GM18526 (cell line): ENCODE results near the gene SLC7A9.

ENCODE experiments used
- POLR2A ChIP-seq: IDR thresholded peaks from 3 replicates; pipeline ENCODE4 v1.6.1; 2011; ENCODE audit not compliant: insufficient read length; ENCODE audit errors: extremely low read depth

The SLC7A9 gene

GRCh38 chr19:32889137-32889934, 19.8 kb upstream of the SLC7A9 start:
- TF ChIP-seq POLR2A = no peak

GRCh38 chr19:32887572-32888215, 18.1 kb upstream of the SLC7A9 start:
- no peak for TF ChIP-seq POLR2A

DNA sequence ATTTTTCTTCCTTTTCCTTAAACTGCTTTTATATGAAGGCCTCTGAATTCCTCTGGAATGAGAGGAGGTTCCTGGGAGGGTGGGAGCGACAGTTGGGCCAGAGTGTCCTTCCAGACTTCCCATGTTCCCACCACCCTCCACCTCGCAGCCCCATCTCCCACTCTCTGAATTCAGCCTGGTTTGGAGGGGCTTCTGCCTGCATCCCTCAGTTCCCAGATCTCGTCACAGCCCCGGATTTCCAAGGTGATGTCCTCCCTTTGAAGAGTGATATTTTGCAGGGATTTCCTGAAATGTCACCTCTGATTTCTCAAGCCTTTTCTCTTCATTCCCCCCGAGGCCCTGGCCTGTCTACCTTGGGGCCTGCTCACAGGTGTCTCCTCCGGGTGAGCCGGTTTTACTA, 16.7 kb upstream of the SLC7A9 start:
- no peak for TF ChIP-seq POLR2A

DNA sequence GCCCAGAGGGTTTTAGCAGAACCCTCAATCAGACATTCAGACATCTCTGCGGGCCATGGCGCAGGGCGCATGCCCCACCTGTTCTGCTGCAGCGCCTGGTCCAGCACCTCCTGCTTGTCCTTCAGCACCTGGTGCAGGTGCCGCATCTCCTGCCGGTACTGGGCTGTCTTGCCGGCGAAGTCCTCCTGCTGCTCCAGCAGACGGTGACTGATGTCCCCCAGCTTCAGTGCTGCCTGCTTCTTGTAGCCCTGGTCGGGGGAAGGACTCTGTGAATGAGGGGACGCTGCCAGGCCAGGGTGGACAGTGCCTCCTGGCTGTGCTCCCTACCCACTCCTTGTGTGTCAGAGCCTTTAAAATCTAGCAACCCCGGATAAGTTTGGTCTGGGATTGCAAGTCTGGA, 12.2 kb upstream of the SLC7A9 start:
- TF ChIP-seq POLR2A = no peak

DNA sequence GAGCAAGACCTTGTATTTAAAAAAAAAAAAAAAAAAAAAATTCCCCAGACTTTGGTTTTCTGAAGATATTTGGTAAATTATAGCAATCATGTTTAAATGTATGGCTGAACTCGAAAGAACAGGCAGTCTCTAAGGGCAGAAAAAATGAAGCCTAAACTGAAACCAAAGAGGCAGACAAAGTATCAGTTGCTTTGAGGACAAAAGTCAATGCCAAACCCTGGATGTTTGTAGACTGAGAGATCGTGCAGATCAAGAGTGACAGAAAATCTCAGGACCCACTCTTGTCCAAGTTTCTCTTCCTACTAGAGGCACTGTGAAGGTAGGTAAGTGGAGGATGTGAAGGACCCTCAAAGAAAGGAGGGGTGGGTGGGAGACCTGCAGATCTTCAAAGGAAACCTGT, 11.1 kb upstream of the SLC7A9 start:
- no peak for TF ChIP-seq POLR2A

GRCh38 chr19:32879741-32880140, 10.2 kb upstream of the SLC7A9 start:
- TF ChIP-seq POLR2A = no peak

- no peak for TF ChIP-seq POLR2A
These were observed 9.4 kb upstream of the SLC7A9 start for GRCh38 chr19:32878988-32879387.

GRCh38 chr19:32877977-32878745, 8.6 kb upstream of the SLC7A9 start:
- TF ChIP-seq POLR2A = no peak

DNA sequence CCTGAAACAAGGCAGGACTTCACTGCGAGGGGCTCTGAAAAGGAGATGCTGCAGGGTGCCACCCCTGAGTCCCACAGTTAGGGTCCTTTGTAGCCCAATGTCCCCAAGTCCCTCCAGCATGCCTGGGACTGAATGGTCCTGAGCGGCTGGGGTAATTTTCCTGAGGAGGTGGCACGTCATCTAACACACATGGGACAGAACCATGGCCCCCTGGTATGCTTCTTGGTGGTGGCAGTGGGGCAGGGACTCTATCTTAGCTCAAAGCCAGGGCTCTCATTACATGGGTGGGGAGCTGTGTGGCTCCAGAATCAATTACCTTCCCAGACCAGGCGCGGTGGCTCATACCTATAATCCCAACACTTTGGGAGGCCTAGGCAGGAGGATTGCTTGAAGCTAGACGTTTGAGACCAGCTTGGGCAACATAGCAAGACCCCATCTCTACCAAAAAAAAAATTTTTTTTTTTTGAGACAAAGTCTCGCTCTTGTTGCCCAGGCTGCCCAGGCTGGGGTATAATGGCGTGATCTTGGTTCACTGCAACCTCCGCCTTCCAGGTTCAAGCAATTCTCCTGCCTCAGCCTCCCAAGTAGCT, 7.9 kb upstream of the SLC7A9 start:
- no peak for TF ChIP-seq POLR2A

- no peak for TF ChIP-seq POLR2A
These were observed 7.3 kb upstream of the SLC7A9 start for GRCh38 chr19:32876919-32877285.

DNA sequence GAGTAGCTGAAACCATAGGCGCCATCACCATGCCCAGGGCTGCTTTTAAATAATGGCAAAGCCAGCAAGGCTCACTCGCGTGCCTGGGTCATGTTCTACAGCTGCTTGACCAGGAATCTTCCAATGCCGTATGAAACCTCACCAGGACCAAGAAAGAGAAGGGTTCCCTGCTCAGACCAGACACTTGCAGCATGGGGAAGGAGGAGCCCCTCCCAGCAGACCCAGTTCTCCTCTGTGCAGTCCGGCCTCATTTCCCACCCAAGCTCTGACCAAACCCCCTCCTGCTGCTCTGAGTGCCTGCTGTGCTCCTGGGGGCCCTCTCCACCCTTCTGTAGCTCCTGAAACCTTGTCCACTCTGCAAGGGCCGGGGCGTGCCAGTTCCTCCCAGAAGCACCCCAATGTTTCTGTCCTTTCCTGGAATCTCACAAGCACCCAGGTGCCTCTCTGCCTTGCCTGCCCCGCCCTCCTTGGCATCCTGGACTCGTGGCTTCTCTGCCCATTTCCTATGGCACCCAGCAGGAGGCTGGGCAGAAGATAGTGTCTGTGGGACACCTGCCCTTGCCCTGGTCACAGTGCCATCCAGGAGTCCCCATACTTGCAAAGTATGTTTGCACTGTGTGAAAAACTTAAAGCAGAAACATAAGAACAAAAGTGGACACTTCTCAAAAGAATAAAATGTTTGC, 6.8 kb upstream of the SLC7A9 start:
- TF ChIP-seq POLR2A = no peak

DNA sequence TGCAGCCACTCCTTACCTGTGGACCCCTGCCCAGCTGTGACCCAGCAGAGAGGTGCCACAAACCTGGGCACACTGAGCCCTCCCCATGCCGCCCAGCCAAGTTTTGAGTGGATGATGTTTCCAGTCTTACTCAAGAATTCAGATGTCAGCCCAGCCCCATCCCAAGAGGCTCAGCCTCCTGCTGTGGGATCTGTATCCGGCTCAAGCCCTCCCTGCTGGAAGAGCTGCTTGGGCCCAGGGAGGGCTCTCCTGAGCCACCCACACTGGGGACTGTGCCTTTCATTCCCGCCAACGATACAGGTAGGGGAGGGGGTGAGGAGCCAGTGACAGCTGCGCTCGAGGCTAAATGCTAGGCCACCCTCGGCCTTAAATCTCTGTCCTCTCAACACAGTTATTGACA, 5.9 kb upstream of the SLC7A9 start:
- no peak for TF ChIP-seq POLR2A

DNA sequence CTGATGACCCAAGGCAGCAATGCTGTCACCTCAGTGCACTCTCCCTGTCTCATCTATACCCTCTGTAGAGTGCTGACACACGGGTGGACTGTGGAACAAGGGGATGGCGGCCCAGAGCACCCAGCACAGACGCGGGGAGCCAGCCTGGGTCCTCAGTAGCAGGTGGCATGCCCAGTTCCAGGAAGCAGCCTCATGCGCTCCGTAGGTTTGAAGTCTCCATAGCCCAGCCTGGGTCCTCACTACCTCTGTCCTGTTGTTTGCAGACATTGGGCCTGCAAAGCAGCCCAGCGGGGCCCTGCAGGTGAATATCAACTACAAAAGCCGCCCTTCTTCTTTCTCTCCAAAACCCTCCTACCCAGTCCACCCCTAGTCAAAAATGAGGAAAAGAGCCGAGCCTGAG, 5.0 kb upstream of the SLC7A9 start:
- no peak for TF ChIP-seq POLR2A

DNA sequence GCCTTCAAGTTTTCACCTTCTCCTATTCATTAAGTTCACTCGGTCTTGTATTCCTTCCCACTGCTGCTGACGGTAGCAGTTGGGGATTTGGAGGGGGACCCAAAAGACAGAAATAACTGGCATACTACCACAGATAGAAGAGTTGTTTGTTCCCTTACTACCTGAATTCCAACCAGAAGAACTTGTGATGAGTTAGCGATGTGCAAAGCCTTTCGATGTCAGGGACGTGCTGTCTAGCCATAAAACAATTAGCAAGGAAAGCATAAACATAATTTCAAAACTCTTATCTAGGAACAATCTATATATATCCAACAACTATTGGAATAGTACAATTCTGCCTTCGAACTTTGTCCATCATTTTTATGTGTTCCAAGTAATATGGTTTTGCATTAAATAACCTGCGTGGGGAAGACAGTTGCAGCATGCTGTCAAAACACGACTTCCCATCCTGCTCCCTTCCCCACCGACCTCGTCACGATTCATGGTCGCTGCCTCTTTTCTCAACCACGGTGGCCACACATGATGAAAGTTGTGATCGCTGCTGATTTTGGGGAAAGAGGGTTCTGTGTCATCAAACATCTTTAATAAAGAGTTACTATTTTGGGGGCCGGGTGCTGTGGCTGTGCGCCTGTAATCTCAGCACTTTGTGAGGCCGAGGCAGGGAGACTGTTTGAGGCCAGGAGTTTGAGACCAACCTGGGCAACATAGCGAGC, 3.8 kb upstream of the SLC7A9 start:
- TF ChIP-seq POLR2A = no peak
